ENCODE results near the gene BRIP1. TPM values are rescaled to one million over a fixed set of nuclear protein-coding genes. Genes with fewer than 3 reads are reported as not detected.

BRIP1 gene
- total RNA-seq, 1 experiment from 2014 or later = 13.8 TPM

DNA sequence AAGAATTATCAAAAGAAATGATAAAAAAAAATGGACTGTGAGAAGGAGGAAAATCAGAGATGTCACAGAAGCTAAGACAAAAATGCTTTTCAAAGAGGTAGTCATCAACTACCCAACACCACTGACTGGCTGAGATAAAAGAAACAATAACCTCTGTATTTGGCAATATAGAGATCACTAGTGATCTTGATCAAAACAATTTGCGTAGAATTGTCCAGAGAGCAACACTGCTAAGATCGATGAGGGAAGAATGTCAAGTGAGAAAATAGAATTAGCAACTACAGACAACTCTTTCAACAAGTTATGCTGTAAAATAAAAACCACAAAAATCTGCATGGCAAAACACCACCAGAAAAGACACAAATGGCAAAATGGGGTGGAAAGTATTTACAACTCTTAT is 66.0 kb downstream of the BRIP1 start:
- ChIA-PET CTCF (no interaction called here), POLR2A (no interaction called here)
- H3K4me3 Mint-ChIP-seq = no peak overlapping the region
- no peaks in the 10 kb centered on the region for H3K27me3 Mint-ChIP-seq (ENCODE audit: low read depth)
- peaks cover 13% of the 10 kb centered on the region for H3K36me3 Mint-ChIP-seq
- no peaks in the 10 kb centered on the region for H3K4me1 Mint-ChIP-seq
- H3K9me3 Mint-ChIP-seq = no peaks in the 10 kb centered on the region
- no peak overlapping the region for H3K27ac Mint-ChIP-seq
- TF ChIP-seq ZNF263 (CRISPR knock-in tag; IDR thresholded peaks at IDR 0.05; ENCODE audit: low read depth) = no peak
- no peak for TF ChIP-seq ZNF219 (CRISPR knock-in tag; IDR thresholded peaks at IDR 0.05; ENCODE audit: borderline replicate concordance)
- no peak for TF ChIP-seq KAT7 (CRISPR knock-in tag; IDR thresholded peaks at IDR 0.05; ENCODE audit: borderline replicate concordance)
- no peak for TF ChIP-seq JUN (CRISPR knock-in tag; IDR thresholded peaks at IDR 0.05)
- no peak for ATAC-seq
- DNase-seq (ENCODE audit: low spot score) = no peak

DNA sequence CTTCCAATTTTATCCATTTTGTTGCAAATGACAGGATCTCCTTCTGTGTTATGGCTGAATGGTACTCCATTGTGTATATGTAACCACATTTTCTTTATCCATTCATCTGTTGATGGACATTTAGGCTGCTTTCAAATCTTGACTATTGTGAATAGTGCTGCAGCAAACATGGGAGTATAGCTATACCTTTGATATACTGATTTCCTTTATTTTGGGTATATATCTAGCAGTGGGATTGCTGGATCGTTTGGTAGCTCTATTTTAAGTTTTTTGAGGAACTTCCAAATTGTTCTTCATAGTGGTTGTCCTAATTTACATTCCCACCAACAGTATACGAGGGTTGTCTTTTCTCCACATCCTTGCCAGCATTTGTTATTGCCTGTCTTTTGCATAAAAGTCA is 67.8 kb downstream of the BRIP1 start:
- TF ChIP-seq NFYB (CRISPR knock-in tag; conservative IDR thresholded peaks at IDR 0.05; ENCODE audit: low read depth) = no peak
- TF ChIP-seq ZNF138 (CRISPR knock-in tag; conservative IDR thresholded peaks at IDR 0.05) = no peak
- TF ChIP-seq, protein P1, sequence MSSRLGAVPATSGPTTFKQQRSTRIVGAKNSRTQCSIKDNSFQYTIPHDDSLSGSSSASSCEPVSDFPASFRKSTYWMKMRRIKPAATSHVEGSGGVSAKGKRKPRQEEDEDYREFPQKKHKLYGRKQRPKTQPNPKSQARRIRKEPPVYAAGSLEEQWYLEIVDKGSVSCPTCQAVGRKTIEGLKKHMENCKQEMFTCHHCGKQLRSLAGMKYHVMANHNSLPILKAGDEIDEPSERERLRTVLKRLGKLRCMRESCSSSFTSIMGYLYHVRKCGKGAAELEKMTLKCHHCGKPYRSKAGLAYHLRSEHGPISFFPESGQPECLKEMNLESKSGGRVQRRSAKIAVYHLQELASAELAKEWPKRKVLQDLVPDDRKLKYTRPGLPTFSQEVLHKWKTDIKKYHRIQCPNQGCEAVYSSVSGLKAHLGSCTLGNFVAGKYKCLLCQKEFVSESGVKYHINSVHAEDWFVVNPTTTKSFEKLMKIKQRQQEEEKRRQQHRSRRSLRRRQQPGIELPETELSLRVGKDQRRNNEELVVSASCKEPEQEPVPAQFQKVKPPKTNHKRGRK (CRISPR knock-in tag; IDR thresholded peaks at IDR 0.05; ENCODE audit: borderline replicate concordance) = no peak
- TF ChIP-seq JAZF1 (CRISPR knock-in tag; IDR thresholded peaks at IDR 0.05) = no peak
- TF ChIP-seq, protein P2, sequence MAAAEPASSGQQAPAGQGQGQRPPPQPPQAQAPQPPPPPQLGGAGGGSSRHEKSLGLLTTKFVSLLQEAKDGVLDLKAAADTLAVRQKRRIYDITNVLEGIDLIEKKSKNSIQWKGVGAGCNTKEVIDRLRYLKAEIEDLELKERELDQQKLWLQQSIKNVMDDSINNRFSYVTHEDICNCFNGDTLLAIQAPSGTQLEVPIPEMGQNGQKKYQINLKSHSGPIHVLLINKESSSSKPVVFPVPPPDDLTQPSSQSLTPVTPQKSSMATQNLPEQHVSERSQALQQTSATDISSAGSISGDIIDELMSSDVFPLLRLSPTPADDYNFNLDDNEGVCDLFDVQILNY (CRISPR knock-in tag; IDR thresholded peaks at IDR 0.05) = no peak
- no peak for TF ChIP-seq ZNF232 (CRISPR knock-in tag; IDR thresholded peaks at IDR 0.05)
- TF ChIP-seq CREM (CRISPR knock-in tag; IDR thresholded peaks at IDR 0.05) = no peak
- TF ChIP-seq FOXK1 (CRISPR knock-in tag; IDR thresholded peaks at IDR 0.05) = no peak
- TF ChIP-seq, protein P3, sequence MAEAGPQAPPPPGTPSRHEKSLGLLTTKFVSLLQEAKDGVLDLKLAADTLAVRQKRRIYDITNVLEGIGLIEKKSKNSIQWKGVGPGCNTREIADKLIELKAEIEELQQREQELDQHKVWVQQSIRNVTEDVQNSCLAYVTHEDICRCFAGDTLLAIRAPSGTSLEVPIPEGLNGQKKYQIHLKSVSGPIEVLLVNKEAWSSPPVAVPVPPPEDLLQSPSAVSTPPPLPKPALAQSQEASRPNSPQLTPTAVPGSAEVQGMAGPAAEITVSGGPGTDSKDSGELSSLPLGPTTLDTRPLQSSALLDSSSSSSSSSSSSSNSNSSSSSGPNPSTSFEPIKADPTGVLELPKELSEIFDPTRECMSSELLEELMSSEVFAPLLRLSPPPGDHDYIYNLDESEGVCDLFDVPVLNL (CRISPR knock-in tag; IDR thresholded peaks at IDR 0.05; ENCODE audit: borderline replicate concordance, low read depth) = no peak
- TF ChIP-seq, protein P4, sequence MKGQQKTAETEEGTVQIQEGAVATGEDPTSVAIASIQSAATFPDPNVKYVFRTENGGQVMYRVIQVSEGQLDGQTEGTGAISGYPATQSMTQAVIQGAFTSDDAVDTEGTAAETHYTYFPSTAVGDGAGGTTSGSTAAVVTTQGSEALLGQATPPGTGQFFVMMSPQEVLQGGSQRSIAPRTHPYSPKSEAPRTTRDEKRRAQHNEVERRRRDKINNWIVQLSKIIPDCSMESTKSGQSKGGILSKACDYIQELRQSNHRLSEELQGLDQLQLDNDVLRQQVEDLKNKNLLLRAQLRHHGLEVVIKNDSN (CRISPR knock-in tag; IDR thresholded peaks at IDR 0.05) = no peak
- TF ChIP-seq, protein P5, sequence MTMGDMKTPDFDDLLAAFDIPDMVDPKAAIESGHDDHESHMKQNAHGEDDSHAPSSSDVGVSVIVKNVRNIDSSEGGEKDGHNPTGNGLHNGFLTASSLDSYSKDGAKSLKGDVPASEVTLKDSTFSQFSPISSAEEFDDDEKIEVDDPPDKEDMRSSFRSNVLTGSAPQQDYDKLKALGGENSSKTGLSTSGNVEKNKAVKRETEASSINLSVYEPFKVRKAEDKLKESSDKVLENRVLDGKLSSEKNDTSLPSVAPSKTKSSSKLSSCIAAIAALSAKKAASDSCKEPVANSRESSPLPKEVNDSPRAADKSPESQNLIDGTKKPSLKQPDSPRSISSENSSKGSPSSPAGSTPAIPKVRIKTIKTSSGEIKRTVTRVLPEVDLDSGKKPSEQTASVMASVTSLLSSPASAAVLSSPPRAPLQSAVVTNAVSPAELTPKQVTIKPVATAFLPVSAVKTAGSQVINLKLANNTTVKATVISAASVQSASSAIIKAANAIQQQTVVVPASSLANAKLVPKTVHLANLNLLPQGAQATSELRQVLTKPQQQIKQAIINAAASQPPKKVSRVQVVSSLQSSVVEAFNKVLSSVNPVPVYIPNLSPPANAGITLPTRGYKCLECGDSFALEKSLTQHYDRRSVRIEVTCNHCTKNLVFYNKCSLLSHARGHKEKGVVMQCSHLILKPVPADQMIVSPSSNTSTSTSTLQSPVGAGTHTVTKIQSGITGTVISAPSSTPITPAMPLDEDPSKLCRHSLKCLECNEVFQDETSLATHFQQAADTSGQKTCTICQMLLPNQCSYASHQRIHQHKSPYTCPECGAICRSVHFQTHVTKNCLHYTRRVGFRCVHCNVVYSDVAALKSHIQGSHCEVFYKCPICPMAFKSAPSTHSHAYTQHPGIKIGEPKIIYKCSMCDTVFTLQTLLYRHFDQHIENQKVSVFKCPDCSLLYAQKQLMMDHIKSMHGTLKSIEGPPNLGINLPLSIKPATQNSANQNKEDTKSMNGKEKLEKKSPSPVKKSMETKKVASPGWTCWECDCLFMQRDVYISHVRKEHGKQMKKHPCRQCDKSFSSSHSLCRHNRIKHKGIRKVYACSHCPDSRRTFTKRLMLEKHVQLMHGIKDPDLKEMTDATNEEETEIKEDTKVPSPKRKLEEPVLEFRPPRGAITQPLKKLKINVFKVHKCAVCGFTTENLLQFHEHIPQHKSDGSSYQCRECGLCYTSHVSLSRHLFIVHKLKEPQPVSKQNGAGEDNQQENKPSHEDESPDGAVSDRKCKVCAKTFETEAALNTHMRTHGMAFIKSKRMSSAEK (CRISPR knock-in tag; IDR thresholded peaks at IDR 0.05; ENCODE audit: borderline replicate concordance) = no peak
- TF ChIP-seq, protein P6, sequence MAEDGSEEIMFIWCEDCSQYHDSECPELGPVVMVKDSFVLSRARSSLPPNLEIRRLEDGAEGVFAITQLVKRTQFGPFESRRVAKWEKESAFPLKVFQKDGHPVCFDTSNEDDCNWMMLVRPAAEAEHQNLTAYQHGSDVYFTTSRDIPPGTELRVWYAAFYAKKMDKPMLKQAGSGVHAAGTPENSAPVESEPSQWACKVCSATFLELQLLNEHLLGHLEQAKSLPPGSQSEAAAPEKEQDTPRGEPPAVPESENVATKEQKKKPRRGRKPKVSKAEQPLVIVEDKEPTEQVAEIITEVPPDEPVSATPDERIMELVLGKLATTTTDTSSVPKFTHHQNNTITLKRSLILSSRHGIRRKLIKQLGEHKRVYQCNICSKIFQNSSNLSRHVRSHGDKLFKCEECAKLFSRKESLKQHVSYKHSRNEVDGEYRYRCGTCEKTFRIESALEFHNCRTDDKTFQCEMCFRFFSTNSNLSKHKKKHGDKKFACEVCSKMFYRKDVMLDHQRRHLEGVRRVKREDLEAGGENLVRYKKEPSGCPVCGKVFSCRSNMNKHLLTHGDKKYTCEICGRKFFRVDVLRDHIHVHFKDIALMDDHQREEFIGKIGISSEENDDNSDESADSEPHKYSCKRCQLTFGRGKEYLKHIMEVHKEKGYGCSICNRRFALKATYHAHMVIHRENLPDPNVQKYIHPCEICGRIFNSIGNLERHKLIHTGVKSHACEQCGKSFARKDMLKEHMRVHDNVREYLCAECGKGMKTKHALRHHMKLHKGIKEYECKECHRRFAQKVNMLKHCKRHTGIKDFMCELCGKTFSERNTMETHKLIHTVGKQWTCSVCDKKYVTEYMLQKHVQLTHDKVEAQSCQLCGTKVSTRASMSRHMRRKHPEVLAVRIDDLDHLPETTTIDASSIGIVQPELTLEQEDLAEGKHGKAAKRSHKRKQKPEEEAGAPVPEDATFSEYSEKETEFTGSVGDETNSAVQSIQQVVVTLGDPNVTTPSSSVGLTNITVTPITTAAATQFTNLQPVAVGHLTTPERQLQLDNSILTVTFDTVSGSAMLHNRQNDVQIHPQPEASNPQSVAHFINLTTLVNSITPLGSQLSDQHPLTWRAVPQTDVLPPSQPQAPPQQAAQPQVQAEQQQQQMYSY (CRISPR knock-in tag; IDR thresholded peaks at IDR 0.05) = no peak
- no peak for TF ChIP-seq ESRRA (CRISPR knock-in tag; IDR thresholded peaks at IDR 0.05; ENCODE audit: borderline replicate concordance)
- TF ChIP-seq, protein P7, sequence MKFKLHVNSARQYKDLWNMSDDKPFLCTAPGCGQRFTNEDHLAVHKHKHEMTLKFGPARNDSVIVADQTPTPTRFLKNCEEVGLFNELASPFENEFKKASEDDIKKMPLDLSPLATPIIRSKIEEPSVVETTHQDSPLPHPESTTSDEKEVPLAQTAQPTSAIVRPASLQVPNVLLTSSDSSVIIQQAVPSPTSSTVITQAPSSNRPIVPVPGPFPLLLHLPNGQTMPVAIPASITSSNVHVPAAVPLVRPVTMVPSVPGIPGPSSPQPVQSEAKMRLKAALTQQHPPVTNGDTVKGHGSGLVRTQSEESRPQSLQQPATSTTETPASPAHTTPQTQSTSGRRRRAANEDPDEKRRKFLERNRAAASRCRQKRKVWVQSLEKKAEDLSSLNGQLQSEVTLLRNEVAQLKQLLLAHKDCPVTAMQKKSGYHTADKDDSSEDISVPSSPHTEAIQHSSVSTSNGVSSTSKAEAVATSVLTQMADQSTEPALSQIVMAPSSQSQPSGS (CRISPR knock-in tag; IDR thresholded peaks at IDR 0.05; ENCODE audit: borderline replicate concordance, low read depth) = no peak
- TF ChIP-seq, protein P8, sequence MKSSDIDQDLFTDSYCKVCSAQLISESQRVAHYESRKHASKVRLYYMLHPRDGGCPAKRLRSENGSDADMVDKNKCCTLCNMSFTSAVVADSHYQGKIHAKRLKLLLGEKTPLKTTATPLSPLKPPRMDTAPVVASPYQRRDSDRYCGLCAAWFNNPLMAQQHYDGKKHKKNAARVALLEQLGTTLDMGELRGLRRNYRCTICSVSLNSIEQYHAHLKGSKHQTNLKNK (CRISPR knock-in tag; IDR thresholded peaks at IDR 0.05) = no peak
- ATAC-seq (no peak), DNase-seq (ENCODE audit: low spot score) (no peak)
- Mint-ChIP-seq H3K9me3 (peaks cover 6% of the 10 kb centered on the region; the same call in 1 of the 2 replicates), H3K4me3 (no peak overlapping the region), H3K4me1 (no peaks in the 10 kb centered on the region), H3K36me3 (peaks cover 20% of the 10 kb centered on the region), H3K27me3 (ENCODE audit: low read depth) (no peaks in the 10 kb centered on the region), H3K27ac (no peak overlapping the region)
- ChIA-PET POLR2A (no interaction called here), CTCF (no interaction called here)
